WTC11 (cell line): Measurements from ENCODE around the gene ZNF773.

Source experiments
- ATF1 ChIP-seq: sonication (generic); formaldehyde crosslinking; IDR thresholded peaks from 2 replicates; pipeline ENCODE4 v1.8.1; 2023; ENCODE audit warnings: mild to moderate bottlenecking, moderate library complexity, missing genetic modification reagents
- ETV6 ChIP-seq: sonication (generic); formaldehyde crosslinking; IDR thresholded peaks from 2 replicates; pipeline ENCODE4 v1.8.1; 2022; ENCODE audit warnings: mild to moderate bottlenecking, missing genetic modification reagents
- FOXP1 ChIP-seq: sonication (generic); formaldehyde crosslinking; IDR thresholded peaks from 2 replicates; pipeline ENCODE4 v1.8.0; 2022; ENCODE audit warnings: missing genetic modification reagents, mild to moderate bottlenecking, moderate library complexity, borderline replicate concordance
- IRF1 ChIP-seq: sonication (generic); formaldehyde crosslinking; IDR thresholded peaks from 2 replicates; pipeline ENCODE4 v1.8.0; 2023; ENCODE audit warnings: missing genetic modification reagents
- NR1H2 ChIP-seq: sonication (generic); formaldehyde crosslinking; IDR thresholded peaks from 2 replicates; pipeline ENCODE4 v1.9.0; 2021; ENCODE audit warnings: mild to moderate bottlenecking, moderate library complexity, missing genetic modification reagents
- TCF7 ChIP-seq: sonication (generic); formaldehyde crosslinking; IDR thresholded peaks from 2 replicates; pipeline ENCODE4 v1.8.0; 2022; ENCODE audit warnings: mild to moderate bottlenecking, low read depth, missing genetic modification reagents, moderate library complexity
- ZBTB43 ChIP-seq: sonication (generic); formaldehyde crosslinking; IDR thresholded peaks from 2 replicates; pipeline ENCODE4 v1.8.1; 2023; ENCODE audit warnings: mild to moderate bottlenecking, missing genetic modification reagents
- TF ChIP-seq, protein P1 (sequence below): fragments of 200-600 bp; IDR thresholded peaks from 2 replicates; pipeline ENCODE4 v1.8.0; 2022; ENCODE audit warnings: antibody characterized with exemption

- TF ChIP-seq IRF1 = no peak
- TF ChIP-seq, protein P1, sequence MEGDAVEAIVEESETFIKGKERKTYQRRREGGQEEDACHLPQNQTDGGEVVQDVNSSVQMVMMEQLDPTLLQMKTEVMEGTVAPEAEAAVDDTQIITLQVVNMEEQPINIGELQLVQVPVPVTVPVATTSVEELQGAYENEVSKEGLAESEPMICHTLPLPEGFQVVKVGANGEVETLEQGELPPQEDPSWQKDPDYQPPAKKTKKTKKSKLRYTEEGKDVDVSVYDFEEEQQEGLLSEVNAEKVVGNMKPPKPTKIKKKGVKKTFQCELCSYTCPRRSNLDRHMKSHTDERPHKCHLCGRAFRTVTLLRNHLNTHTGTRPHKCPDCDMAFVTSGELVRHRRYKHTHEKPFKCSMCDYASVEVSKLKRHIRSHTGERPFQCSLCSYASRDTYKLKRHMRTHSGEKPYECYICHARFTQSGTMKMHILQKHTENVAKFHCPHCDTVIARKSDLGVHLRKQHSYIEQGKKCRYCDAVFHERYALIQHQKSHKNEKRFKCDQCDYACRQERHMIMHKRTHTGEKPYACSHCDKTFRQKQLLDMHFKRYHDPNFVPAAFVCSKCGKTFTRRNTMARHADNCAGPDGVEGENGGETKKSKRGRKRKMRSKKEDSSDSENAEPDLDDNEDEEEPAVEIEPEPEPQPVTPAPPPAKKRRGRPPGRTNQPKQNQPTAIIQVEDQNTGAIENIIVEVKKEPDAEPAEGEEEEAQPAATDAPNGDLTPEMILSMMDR = no peak
- TF ChIP-seq FOXP1 (CRISPR knock-in tag) = no peak
- TF ChIP-seq NR1H2 (CRISPR knock-in tag) = no peak
- no peak for TF ChIP-seq ATF1 (CRISPR knock-in tag)
- no peak for TF ChIP-seq ETV6
- no peak for TF ChIP-seq ZBTB43 (CRISPR knock-in tag)
- TF ChIP-seq TCF7 (CRISPR knock-in tag) = no peak
Measured at GRCh38 chr19:57552432-57552831, 52.7 kb downstream of the ZNF773 start.
